Heart left ventricle (tissue), 13 donors: ENCODE results near the gene KCNMB4.

Source experiments
- POLR2A ChIP-seq, 2 donors: fragments of 450-650 bp; IDR thresholded peaks; one replicate each; pipeline ENCODE4 v1.6.1; 2017; ENCODE audit warnings: antibody characterized with exemption in 2 of 2, mild to moderate bottlenecking in 2 of 2, moderate library complexity in 2 of 2
- TF ChIP-seq, protein P1 (sequence below), 12 donors: fragments of 200-600 bp; sonication (generic) in 4 of 12; IDR thresholded peaks; one replicate each; pipeline versions ENCODE4 v1.5.0 to v1.8.0; 2018 to 2022; ENCODE audit warnings: antibody characterized with exemption in 12 of 12, mild to moderate bottlenecking in 5 of 12
- donor health status: ischemic (EF 13 %, LVEDD 7.1; RV severe dilation, severe dysfunction).
- donor health status: DM: no; HTN: yes; CAD: no.
- donor health status: DM: no; HTN: no; CAD: no.
- donor health status: ischemic (EF 25% LVEDD 6.9; RV normal size, moderate dysfunction).
- donor health status: ischemic (EF 25% LVEDD 5.7; RV mildly dilated, moderate dysfunction).
- donor health status: ischemic (EF 35%, LVEDD 5.7; RV mildly dilated, moderate dysfunction).
- donor health status: nonischemic (EF 11% LVEDD 7.7; RV severe dilation, severe dysfunction).
- donor health status: DM: yes; HTN: yes; CAD: no.
- donor health status: PGD.
- donor health status: ischemic (EF 29% LVEDD 5.4; RV normal size, mild dysfunction).
- donor health status: nonischemic (EF 23%, LVEDD 6.1; RV moderate dilation, normal function).

DNA sequence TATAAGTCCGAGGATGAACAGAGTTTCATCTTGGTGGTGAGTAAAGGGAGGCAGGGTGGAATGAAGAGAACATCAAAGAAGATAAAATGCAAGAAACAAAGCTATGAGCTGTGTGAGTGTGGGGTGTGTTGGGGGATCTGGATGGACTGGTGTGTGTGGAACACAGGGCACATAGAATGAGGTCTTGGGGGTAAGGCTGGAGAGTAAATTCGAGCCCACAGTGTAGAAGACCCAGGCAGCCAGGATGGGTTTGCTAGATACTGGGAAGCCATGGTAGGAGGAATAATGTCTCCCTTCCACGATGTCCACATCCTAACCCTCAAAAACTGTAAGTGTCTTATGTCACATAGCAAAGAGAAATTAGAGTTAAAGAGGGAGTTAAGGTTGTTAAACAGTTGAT, 6.8 kb downstream of the KCNMB4 start:
- TF ChIP-seq, protein P1, sequence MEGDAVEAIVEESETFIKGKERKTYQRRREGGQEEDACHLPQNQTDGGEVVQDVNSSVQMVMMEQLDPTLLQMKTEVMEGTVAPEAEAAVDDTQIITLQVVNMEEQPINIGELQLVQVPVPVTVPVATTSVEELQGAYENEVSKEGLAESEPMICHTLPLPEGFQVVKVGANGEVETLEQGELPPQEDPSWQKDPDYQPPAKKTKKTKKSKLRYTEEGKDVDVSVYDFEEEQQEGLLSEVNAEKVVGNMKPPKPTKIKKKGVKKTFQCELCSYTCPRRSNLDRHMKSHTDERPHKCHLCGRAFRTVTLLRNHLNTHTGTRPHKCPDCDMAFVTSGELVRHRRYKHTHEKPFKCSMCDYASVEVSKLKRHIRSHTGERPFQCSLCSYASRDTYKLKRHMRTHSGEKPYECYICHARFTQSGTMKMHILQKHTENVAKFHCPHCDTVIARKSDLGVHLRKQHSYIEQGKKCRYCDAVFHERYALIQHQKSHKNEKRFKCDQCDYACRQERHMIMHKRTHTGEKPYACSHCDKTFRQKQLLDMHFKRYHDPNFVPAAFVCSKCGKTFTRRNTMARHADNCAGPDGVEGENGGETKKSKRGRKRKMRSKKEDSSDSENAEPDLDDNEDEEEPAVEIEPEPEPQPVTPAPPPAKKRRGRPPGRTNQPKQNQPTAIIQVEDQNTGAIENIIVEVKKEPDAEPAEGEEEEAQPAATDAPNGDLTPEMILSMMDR (IDR thresholded peaks at IDR 0.05) = no peak
- TF ChIP-seq POLR2A (IDR thresholded peaks at IDR 0.05) = no peak
